Measurements from ENCODE around the gene SMYD3. TPM values are rescaled to one million over a fixed set of nuclear protein-coding genes. Genes with fewer than 3 reads are reported as not detected.

The SMYD3 gene
- total RNA-seq, 1 donor from 2014 or later, result 22.3 TPM

GRCh38 chr1:246301553-246302250 is 205.4 kb downstream of the SMYD3 start:
- intact Hi-C loops (cut with DNase I), result no loop called here
- no peak for TF ChIP-seq CTCF (IDR thresholded peaks at IDR 0.05)
- TF ChIP-seq POLR2A (IDR thresholded peaks at IDR 0.05), result no peak
- no peak for TF ChIP-seq POLR2AphosphoS5 (IDR thresholded peaks at IDR 0.05; ENCODE audit: insufficient read depth in 1 of 2, low read depth in 1 of 2)
- H3K27ac ChIP-seq, result no peak overlapping the region
- no peak for DNase-seq (ENCODE audit: extremely low spot score in 2 of 2)
- no peak overlapping the region for H3K4me3 ChIP-seq
- H3K36me3 ChIP-seq, result no peaks in the 10 kb centered on the region
- peaks cover 10% of the 10 kb centered on the region for H3K4me1 ChIP-seq
- no peaks in the 10 kb centered on the region for H3K9me3 ChIP-seq
- no peaks in the 10 kb centered on the region for H3K27me3 ChIP-seq

- peaks cover 10% of the 10 kb centered on the region for H3K4me1 ChIP-seq
- no peaks in the 10 kb centered on the region for H3K27me3 ChIP-seq
- H3K27ac ChIP-seq, result no peak overlapping the region
- DNase-seq (ENCODE audit: extremely low spot score in 2 of 2), result no peak
- no peaks in the 10 kb centered on the region for H3K9me3 ChIP-seq
- no peaks in the 10 kb centered on the region for H3K36me3 ChIP-seq
- intact Hi-C loops (cut with DNase I), result no loop called here
- no peak overlapping the region for H3K4me3 ChIP-seq
- TF ChIP-seq POLR2A (IDR thresholded peaks at IDR 0.05) (no peak), POLR2AphosphoS5 (IDR thresholded peaks at IDR 0.05; ENCODE audit: insufficient read depth in 1 of 2, low read depth in 1 of 2) (no peak), CTCF (IDR thresholded peaks at IDR 0.05) (no peak)
Observed at GRCh38 chr1:246300626-246301549, 206.2 kb downstream of the SMYD3 start.

GRCh38 chr1:246297279-246298265 is 209.5 kb downstream of the SMYD3 start:
- no peak for DNase-seq (ENCODE audit: extremely low spot score in 2 of 2)
- peaks cover 10% of the 10 kb centered on the region for H3K4me1 ChIP-seq
- no peaks in the 10 kb centered on the region for H3K9me3 ChIP-seq
- no peaks in the 10 kb centered on the region for H3K36me3 ChIP-seq
- H3K27ac ChIP-seq, result no peak overlapping the region
- H3K27me3 ChIP-seq, result no peaks in the 10 kb centered on the region
- intact Hi-C loops (cut with DNase I), result no loop called here
- H3K4me3 ChIP-seq, result no peak overlapping the region
- TF ChIP-seq CTCF (IDR thresholded peaks at IDR 0.05), result no peak
- no peak for TF ChIP-seq POLR2AphosphoS5 (IDR thresholded peaks at IDR 0.05; ENCODE audit: insufficient read depth in 1 of 2, low read depth in 1 of 2)
- no peak for TF ChIP-seq POLR2A (IDR thresholded peaks at IDR 0.05)

GRCh38 chr1:246295968-246296367 is 211.1 kb downstream of the SMYD3 start:
- no peaks in the 10 kb centered on the region for H3K27me3 ChIP-seq
- peaks cover 6% of the 10 kb centered on the region for H3K4me1 ChIP-seq
- no peaks in the 10 kb centered on the region for H3K9me3 ChIP-seq
- intact Hi-C loops (cut with DNase I), result no loop called here
- no peak overlapping the region for H3K4me3 ChIP-seq
- DNase-seq (ENCODE audit: extremely low spot score in 2 of 2), result no peak
- H3K27ac ChIP-seq, result no peak overlapping the region
- no peak for TF ChIP-seq POLR2AphosphoS5 (IDR thresholded peaks at IDR 0.05; ENCODE audit: insufficient read depth in 1 of 2, low read depth in 1 of 2)
- no peak for TF ChIP-seq CTCF (IDR thresholded peaks at IDR 0.05)
- TF ChIP-seq POLR2A (IDR thresholded peaks at IDR 0.05), result no peak
- H3K36me3 ChIP-seq, result no peaks in the 10 kb centered on the region
